Measurements from ENCODE around the gene DNAH10. TPM values are rescaled to one million over a fixed set of nuclear protein-coding genes. Genes with fewer than 3 reads are reported as not detected.

DNAH10 gene
- total RNA-seq, 1 experiment from 2014 or later: 0.09 TPM

DNA sequence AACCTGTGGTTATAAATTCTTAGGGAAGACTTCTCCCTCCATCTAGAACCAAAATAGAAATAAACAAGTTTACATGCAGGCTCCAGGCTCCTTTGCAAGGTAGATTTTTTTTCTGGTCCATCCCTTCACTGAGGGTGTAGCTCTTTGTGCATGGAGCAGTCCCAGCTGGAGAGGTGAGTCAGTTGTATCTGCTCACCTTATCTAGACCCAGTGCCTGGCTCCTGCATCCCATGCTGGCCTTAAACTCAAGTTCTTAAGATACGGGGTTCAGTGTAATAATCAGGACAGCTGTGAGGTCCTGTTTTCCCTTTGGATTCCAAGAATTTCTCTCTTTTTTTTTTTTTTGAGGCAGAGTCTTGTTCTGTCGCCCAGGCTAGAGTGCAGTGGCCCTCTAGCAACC is 35.1 kb upstream of the DNAH10 start:
- H3K27me3 Mint-ChIP-seq (ENCODE audit: low read depth): no peaks in the 10 kb centered on the region
- H3K36me3 Mint-ChIP-seq: peaks cover 63% of the 10 kb centered on the region
- DNase-seq (ENCODE audit: low spot score): no peak
- no peak overlapping the region for H3K27ac Mint-ChIP-seq
- H3K4me3 Mint-ChIP-seq: no peak overlapping the region
- TF ChIP-seq SMAD3 (CRISPR knock-in tag; IDR thresholded peaks at IDR 0.05; ENCODE audit: borderline replicate concordance): no peak
- H3K4me1 Mint-ChIP-seq: no peaks in the 10 kb centered on the region
- ChIA-PET POLR2A (interaction anchor here (0.7 kb wide), 1 partner anchor 29 kb away, joined by 3 read pairs; no protein-coding TSS in a partner anchor), CTCF (no interaction called here)
- no peak for ATAC-seq
- no peaks in the 10 kb centered on the region for H3K9me3 Mint-ChIP-seq

DNA sequence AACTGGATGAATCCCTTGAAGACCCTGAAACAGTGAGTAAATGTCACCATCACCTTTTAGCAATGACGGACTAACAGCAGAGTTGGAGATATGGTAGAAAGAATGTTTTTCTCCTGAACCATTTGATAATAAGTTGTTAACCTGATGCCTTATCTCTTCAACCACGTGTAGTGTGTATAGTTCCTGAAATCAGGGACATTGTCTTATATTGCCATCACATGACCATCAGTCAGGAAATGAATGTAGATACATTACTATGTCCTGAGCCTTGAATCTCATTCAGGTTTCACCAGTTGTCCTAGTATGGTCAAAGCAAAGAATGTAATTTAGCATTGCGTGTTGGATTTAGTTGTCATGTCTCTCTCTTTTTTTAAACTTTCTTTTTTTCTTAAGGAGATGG is 34.2 kb upstream of the DNAH10 start:
- H3K36me3 Mint-ChIP-seq: peaks cover 70% of the 10 kb centered on the region
- ChIA-PET POLR2A (interaction anchor here (0.7 kb wide), 1 partner anchor 28 kb away, joined by 3 read pairs; no protein-coding TSS in a partner anchor), CTCF (no interaction called here)
- TF ChIP-seq, protein P1, sequence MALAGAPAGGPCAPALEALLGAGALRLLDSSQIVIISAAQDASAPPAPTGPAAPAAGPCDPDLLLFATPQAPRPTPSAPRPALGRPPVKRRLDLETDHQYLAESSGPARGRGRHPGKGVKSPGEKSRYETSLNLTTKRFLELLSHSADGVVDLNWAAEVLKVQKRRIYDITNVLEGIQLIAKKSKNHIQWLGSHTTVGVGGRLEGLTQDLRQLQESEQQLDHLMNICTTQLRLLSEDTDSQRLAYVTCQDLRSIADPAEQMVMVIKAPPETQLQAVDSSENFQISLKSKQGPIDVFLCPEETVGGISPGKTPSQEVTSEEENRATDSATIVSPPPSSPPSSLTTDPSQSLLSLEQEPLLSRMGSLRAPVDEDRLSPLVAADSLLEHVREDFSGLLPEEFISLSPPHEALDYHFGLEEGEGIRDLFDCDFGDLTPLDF (CRISPR knock-in tag; IDR thresholded peaks at IDR 0.05): no peak
- TF ChIP-seq EMX1 (CRISPR knock-in tag; IDR thresholded peaks at IDR 0.05) (no peak), TCF7 (CRISPR knock-in tag; IDR thresholded peaks at IDR 0.05; ENCODE audit: low read depth) (no peak)
- DNase-seq (ENCODE audit: low spot score): no peak
- H3K9me3 Mint-ChIP-seq: no peaks in the 10 kb centered on the region
- H3K4me3 Mint-ChIP-seq: no peak overlapping the region
- H3K27ac Mint-ChIP-seq: no peak overlapping the region
- no peaks in the 10 kb centered on the region for H3K27me3 Mint-ChIP-seq (ENCODE audit: low read depth)
- H3K4me1 Mint-ChIP-seq: no peaks in the 10 kb centered on the region
- no peak for ATAC-seq

DNA sequence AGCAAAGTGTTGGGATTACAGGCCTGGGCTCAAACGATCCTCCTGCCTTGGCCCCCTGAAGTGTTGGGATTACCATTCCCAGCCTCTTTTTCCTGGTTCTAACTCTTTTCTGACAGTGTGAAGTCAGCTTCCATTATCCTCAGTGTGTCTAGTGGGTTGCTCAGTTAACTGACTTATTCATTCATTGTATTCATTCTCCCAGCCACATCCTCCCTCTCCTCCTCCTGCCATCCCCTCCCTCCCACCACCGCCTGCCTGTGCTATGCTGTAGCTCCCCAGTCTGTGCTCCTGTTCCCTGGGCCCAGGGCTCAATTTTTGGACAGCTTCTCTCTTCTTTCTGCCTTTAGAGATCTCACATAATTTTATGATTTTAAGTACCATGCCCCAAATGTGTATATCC is 30.5 kb upstream of the DNAH10 start:
- H3K36me3 Mint-ChIP-seq: peaks cover 85% of the 10 kb centered on the region

DNA sequence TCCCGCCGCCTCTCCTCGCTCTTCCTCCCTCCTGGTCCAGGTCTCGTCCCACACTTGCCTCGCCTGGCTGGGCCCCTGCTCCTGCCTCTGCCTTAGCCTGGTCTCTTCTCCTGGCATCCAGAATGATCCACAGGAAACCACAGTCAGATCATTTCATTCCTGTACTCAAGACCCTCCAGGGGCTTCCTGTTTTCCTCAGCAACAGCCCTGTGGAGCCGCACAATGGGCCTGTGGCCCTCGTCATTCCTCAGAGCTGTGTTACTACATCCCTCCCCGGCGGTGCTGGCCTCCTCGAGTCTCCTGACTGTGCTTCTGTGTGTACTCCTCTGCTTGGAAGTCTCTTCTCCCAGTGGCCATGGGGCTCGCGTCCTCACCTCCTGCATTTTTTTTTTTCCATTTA is 29.9 kb upstream of the DNAH10 start:
- Mint-ChIP-seq H3K9me3 (no peaks in the 10 kb centered on the region), H3K27me3 (ENCODE audit: low read depth) (no peaks in the 10 kb centered on the region), H3K36me3 (peaks cover 86% of the 10 kb centered on the region), H3K4me3 (no peak overlapping the region), H3K27ac (no peak overlapping the region), H3K4me1 (no peaks in the 10 kb centered on the region)
- CTCF ChIA-PET: interaction anchor here (0.6 kb wide), 1 partner anchor 151 kb away, joined by 3 read pairs; no protein-coding TSS in a partner anchor
- POLR2A ChIA-PET: no interaction called here
- DNase-seq (ENCODE audit: low spot score) (no peak), ATAC-seq (no peak)
- TF ChIP-seq, protein P2, sequence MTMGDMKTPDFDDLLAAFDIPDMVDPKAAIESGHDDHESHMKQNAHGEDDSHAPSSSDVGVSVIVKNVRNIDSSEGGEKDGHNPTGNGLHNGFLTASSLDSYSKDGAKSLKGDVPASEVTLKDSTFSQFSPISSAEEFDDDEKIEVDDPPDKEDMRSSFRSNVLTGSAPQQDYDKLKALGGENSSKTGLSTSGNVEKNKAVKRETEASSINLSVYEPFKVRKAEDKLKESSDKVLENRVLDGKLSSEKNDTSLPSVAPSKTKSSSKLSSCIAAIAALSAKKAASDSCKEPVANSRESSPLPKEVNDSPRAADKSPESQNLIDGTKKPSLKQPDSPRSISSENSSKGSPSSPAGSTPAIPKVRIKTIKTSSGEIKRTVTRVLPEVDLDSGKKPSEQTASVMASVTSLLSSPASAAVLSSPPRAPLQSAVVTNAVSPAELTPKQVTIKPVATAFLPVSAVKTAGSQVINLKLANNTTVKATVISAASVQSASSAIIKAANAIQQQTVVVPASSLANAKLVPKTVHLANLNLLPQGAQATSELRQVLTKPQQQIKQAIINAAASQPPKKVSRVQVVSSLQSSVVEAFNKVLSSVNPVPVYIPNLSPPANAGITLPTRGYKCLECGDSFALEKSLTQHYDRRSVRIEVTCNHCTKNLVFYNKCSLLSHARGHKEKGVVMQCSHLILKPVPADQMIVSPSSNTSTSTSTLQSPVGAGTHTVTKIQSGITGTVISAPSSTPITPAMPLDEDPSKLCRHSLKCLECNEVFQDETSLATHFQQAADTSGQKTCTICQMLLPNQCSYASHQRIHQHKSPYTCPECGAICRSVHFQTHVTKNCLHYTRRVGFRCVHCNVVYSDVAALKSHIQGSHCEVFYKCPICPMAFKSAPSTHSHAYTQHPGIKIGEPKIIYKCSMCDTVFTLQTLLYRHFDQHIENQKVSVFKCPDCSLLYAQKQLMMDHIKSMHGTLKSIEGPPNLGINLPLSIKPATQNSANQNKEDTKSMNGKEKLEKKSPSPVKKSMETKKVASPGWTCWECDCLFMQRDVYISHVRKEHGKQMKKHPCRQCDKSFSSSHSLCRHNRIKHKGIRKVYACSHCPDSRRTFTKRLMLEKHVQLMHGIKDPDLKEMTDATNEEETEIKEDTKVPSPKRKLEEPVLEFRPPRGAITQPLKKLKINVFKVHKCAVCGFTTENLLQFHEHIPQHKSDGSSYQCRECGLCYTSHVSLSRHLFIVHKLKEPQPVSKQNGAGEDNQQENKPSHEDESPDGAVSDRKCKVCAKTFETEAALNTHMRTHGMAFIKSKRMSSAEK (CRISPR knock-in tag; IDR thresholded peaks at IDR 0.05; ENCODE audit: borderline replicate concordance): no peak
- TF ChIP-seq CREB1 (CRISPR knock-in tag; IDR thresholded peaks at IDR 0.05): no peak
- no peak for TF ChIP-seq PRRX2 (CRISPR knock-in tag; IDR thresholded peaks at IDR 0.05)
- TF ChIP-seq, protein P3, sequence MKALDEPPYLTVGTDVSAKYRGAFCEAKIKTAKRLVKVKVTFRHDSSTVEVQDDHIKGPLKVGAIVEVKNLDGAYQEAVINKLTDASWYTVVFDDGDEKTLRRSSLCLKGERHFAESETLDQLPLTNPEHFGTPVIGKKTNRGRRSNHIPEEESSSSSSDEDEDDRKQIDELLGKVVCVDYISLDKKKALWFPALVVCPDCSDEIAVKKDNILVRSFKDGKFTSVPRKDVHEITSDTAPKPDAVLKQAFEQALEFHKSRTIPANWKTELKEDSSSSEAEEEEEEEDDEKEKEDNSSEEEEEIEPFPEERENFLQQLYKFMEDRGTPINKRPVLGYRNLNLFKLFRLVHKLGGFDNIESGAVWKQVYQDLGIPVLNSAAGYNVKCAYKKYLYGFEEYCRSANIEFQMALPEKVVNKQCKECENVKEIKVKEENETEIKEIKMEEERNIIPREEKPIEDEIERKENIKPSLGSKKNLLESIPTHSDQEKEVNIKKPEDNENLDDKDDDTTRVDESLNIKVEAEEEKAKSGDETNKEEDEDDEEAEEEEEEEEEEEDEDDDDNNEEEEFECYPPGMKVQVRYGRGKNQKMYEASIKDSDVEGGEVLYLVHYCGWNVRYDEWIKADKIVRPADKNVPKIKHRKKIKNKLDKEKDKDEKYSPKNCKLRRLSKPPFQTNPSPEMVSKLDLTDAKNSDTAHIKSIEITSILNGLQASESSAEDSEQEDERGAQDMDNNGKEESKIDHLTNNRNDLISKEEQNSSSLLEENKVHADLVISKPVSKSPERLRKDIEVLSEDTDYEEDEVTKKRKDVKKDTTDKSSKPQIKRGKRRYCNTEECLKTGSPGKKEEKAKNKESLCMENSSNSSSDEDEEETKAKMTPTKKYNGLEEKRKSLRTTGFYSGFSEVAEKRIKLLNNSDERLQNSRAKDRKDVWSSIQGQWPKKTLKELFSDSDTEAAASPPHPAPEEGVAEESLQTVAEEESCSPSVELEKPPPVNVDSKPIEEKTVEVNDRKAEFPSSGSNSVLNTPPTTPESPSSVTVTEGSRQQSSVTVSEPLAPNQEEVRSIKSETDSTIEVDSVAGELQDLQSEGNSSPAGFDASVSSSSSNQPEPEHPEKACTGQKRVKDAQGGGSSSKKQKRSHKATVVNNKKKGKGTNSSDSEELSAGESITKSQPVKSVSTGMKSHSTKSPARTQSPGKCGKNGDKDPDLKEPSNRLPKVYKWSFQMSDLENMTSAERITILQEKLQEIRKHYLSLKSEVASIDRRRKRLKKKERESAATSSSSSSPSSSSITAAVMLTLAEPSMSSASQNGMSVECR (CRISPR knock-in tag; IDR thresholded peaks at IDR 0.05; ENCODE audit: borderline replicate concordance): no peak

More for the DNA sequence above, 30.5 kb upstream of the DNAH10 start:
- TF ChIP-seq MYBL2 (CRISPR knock-in tag; IDR thresholded peaks at IDR 0.05) (no peak), JUN (CRISPR knock-in tag; IDR thresholded peaks at IDR 0.05) (no peak), FOXJ3 (CRISPR knock-in tag; IDR thresholded peaks at IDR 0.05; ENCODE audit: borderline replicate concordance) (no peak)
- TF ChIP-seq, protein P4, sequence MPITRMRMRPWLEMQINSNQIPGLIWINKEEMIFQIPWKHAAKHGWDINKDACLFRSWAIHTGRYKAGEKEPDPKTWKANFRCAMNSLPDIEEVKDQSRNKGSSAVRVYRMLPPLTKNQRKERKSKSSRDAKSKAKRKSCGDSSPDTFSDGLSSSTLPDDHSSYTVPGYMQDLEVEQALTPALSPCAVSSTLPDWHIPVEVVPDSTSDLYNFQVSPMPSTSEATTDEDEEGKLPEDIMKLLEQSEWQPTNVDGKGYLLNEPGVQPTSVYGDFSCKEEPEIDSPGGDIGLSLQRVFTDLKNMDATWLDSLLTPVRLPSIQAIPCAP (CRISPR knock-in tag; IDR thresholded peaks at IDR 0.05): no peak
- TF ChIP-seq, protein P5, sequence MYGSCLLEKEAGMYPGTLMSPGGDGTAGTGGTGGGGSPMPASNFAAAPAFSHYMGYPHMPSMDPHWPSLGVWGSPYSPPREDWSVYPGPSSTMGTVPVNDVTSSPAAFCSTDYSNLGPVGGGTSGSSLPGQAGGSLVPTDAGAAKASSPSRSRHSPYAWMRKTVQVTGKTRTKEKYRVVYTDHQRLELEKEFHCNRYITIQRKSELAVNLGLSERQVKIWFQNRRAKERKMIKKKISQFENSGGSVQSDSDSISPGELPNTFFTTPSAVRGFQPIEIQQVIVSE (CRISPR knock-in tag; IDR thresholded peaks at IDR 0.05; ENCODE audit: borderline replicate concordance): no peak
- TF ChIP-seq, protein P6, sequence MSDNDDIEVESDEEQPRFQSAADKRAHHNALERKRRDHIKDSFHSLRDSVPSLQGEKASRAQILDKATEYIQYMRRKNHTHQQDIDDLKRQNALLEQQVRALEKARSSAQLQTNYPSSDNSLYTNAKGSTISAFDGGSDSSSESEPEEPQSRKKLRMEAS (CRISPR knock-in tag; IDR thresholded peaks at IDR 0.05): no peak
- TF ChIP-seq, protein P7, sequence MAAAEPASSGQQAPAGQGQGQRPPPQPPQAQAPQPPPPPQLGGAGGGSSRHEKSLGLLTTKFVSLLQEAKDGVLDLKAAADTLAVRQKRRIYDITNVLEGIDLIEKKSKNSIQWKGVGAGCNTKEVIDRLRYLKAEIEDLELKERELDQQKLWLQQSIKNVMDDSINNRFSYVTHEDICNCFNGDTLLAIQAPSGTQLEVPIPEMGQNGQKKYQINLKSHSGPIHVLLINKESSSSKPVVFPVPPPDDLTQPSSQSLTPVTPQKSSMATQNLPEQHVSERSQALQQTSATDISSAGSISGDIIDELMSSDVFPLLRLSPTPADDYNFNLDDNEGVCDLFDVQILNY (CRISPR knock-in tag; IDR thresholded peaks at IDR 0.05): no peak
- TF ChIP-seq, protein P8, sequence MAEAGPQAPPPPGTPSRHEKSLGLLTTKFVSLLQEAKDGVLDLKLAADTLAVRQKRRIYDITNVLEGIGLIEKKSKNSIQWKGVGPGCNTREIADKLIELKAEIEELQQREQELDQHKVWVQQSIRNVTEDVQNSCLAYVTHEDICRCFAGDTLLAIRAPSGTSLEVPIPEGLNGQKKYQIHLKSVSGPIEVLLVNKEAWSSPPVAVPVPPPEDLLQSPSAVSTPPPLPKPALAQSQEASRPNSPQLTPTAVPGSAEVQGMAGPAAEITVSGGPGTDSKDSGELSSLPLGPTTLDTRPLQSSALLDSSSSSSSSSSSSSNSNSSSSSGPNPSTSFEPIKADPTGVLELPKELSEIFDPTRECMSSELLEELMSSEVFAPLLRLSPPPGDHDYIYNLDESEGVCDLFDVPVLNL (CRISPR knock-in tag; IDR thresholded peaks at IDR 0.05; ENCODE audit: borderline replicate concordance, low read depth): no peak
- H3K4me1 Mint-ChIP-seq: no peaks in the 10 kb centered on the region
- ChIA-PET CTCF (no interaction called here), POLR2A (no interaction called here)
- ATAC-seq (no peak), DNase-seq (ENCODE audit: low spot score) (no peak)
- H3K4me3 Mint-ChIP-seq: no peak overlapping the region
- H3K9me3 Mint-ChIP-seq: no peaks in the 10 kb centered on the region
- no peaks in the 10 kb centered on the region for H3K27me3 Mint-ChIP-seq (ENCODE audit: low read depth)
- no peak overlapping the region for H3K27ac Mint-ChIP-seq
